H1 (cell line): ENCODE measurements around the gene TMEM129. TPM values are rescaled to one million over a fixed set of nuclear protein-coding genes. Genes with fewer than 3 reads are reported as not detected.
A peak's percentile ranks its signal among the peaks of the same experiment; 100 is the strongest.

ENCODE experiments used
- CTCF ChIA-PET: fragments of 300-600 bp; sonication (Branson Sonifier 250); formaldehyde crosslinking; loops from one replicate; lab custom pipeline; 2021; ENCODE audit not compliant: partially characterized antibody; lab: Charles Lee
- POLR2A ChIA-PET: fragments of 300-600 bp; sonication (Branson Sonifier 250); formaldehyde crosslinking; loops from one replicate; lab custom pipeline; 2021; ENCODE audit warnings: inconsistent platforms; ENCODE audit not compliant: partially characterized antibody; lab: Charles Lee
- DNase-seq, 2 experiments: peaks; one replicate each; pipeline versions ENCODE4 v3.0.0 to v3.0.0-alpha.2; 2010 to 2022; ENCODE audit warnings: low spot score in 2 of 2, low read depth in 1 of 2, mixed read lengths in 1 of 2
- FAIRE-seq: peaks from 2 replicates; lab custom pipeline; 2011; peaks lifted over from hg19 to GRCh38; lab: Jason Lieb, UNC
- H2AFZ ChIP-seq: 2 replicates; pipeline ENCODE4 v1.8.1; 2012; ENCODE audit warnings: low read length, inconsistent platforms
- H2AK5ac ChIP-seq: 2 replicates; pipeline ENCODE4 v1.6.1; 2013; ENCODE audit warnings: low read depth, low read length
- H2BK120ac ChIP-seq: replicated peaks from 2 replicates; pipeline ENCODE3; 2013; ENCODE audit warnings: low read depth, low read length, inconsistent platforms
- H2BK12ac ChIP-seq: 2 replicates; pipeline ENCODE4 v1.6.1; 2013; ENCODE audit warnings: low read depth, low read length
- H2BK15ac ChIP-seq: 2 replicates; pipeline ENCODE4 v1.6.1; 2013; ENCODE audit warnings: low read length
- H2BK20ac ChIP-seq: 2 replicates; pipeline ENCODE4 v1.6.1; 2013; ENCODE audit warnings: low read length
- H2BK5ac ChIP-seq: 2 replicates; pipeline ENCODE4 v1.6.1; 2013; ENCODE audit warnings: low read depth, low read length
- H3K14ac ChIP-seq: 2 replicates; pipeline ENCODE4 v1.6.1; 2013; ENCODE audit warnings: inconsistent platforms; ENCODE audit not compliant: insufficient read length
- H3K18ac ChIP-seq: 2 replicates; pipeline ENCODE4 v1.6.1; 2013; ENCODE audit warnings: low read length; ENCODE audit errors: extremely low read depth
- H3K23ac ChIP-seq: 2 replicates; pipeline ENCODE4 v1.6.1; 2013; ENCODE audit warnings: inconsistent platforms; ENCODE audit not compliant: insufficient read length
- H3K23me2 ChIP-seq: 2 replicates; pipeline ENCODE4 v1.6.1; 2013; ENCODE audit warnings: low read depth, low read length
- H3K27ac ChIP-seq: 2 replicates; pipeline ENCODE4 v1.6.1; 2011; ENCODE audit warnings: low read depth, low read length, inconsistent platforms
- H3K27me3 ChIP-seq, 4 experiments: replicated peaks in 1 of 4; 1 replicate in 1 of 4; 2 replicates in 3 of 4; pipeline versions ENCODE4 v1.6.1 to v1.8.1; 2011 to 2013; ENCODE audit warnings: low read length in 3 of 4, mild to moderate bottlenecking in 3 of 4, inconsistent platforms in 2 of 4, mixed read lengths in 2 of 4, moderate library complexity in 1 of 4; ENCODE audit not compliant: control insufficient read depth in 3 of 4, insufficient read depth in 3 of 4; ENCODE audit errors: extremely low read depth in 1 of 4
- H3K36me3 ChIP-seq, 4 experiments: 2 replicates each; pipeline versions ENCODE4 v1.6.1 to v1.8.1; 2011 to 2013; ENCODE audit warnings: mild to moderate bottlenecking in 4 of 4, low read length in 3 of 4, moderate library complexity in 2 of 4, control low read depth in 1 of 4, inconsistent platforms in 1 of 4; ENCODE audit not compliant: insufficient read depth in 4 of 4, control insufficient read depth in 2 of 4
- H3K4ac ChIP-seq: replicated peaks from 2 replicates; pipeline ENCODE3; 2013; ENCODE audit warnings: low read length, low read depth, mixed read lengths, inconsistent platforms; ENCODE audit not compliant: insufficient read length
- H3K4me1 ChIP-seq, 4 experiments: replicated peaks in 1 of 4; 1 replicate in 1 of 4; 2 replicates in 3 of 4; pipeline versions ENCODE4 v1.6.1 to v1.8.1; 2011 to 2013; ENCODE audit warnings: low read length in 3 of 4, inconsistent platforms in 2 of 4, mixed read lengths in 1 of 4; ENCODE audit not compliant: insufficient read depth in 4 of 4, control insufficient read depth in 3 of 4
- H3K4me2 ChIP-seq, 2 experiments: 2 replicates each; pipeline versions ENCODE4 v1.6.1 to v1.8.1; 2011 to 2013; ENCODE audit warnings: low read depth in 2 of 2, low read length in 2 of 2, control low read depth in 1 of 2, inconsistent platforms in 1 of 2, mild to moderate bottlenecking in 1 of 2; ENCODE audit not compliant: insufficient read depth in 1 of 2
- H3K4me3 ChIP-seq, 4 experiments: fragments of 200-600, 300-600 bp in 1 of 4; sonication (generic), shearing (Covaris generic), sonication (Bioruptor Twin) in 1 of 4; 2 replicates each; pipeline versions ENCODE4 v1.5.1 to v1.8.1; 2011 to 2016; ENCODE audit warnings: low read length in 4 of 4, low read depth in 3 of 4, control low read depth in 2 of 4, inconsistent platforms in 2 of 4, mild to moderate bottlenecking in 2 of 4, mixed read lengths in 1 of 4, moderate library complexity in 1 of 4; ENCODE audit not compliant: insufficient read depth in 2 of 4; ENCODE audit errors: extremely low read depth in 1 of 4
- H3K56ac ChIP-seq: replicated peaks from 2 replicates; pipeline ENCODE3; 2013; ENCODE audit warnings: low read depth, mild to moderate bottlenecking, mixed read lengths, low read length, inconsistent platforms; ENCODE audit not compliant: insufficient read length
- H3K79me1 ChIP-seq: 2 replicates; pipeline ENCODE4 v1.6.1; 2013; ENCODE audit warnings: low read depth, low read length, control low read depth
- H3K79me2 ChIP-seq, 2 experiments: 2 replicates each; pipeline versions ENCODE4 v1.6.1 to v1.8.1; 2012 to 2013; ENCODE audit warnings: low read length in 2 of 2, mild to moderate bottlenecking in 2 of 2, inconsistent platforms in 1 of 2; ENCODE audit not compliant: insufficient read depth in 2 of 2, control insufficient read depth in 1 of 2
- H3K9ac ChIP-seq, 4 experiments: replicated peaks in 1 of 4; 1 replicate in 1 of 4; 2 replicates in 3 of 4; pipeline versions ENCODE4 v1.6.1 to v1.8.1; 2011 to 2013; ENCODE audit warnings: low read depth in 3 of 4, low read length in 3 of 4, control low read depth in 2 of 4, mild to moderate bottlenecking in 2 of 4, moderate library complexity in 2 of 4, inconsistent platforms in 1 of 4; ENCODE audit errors: extremely low read depth in 1 of 4
- H3K9me3 ChIP-seq, 2 experiments: 2 replicates each; pipeline versions ENCODE4 v1.6.1 to v1.8.1; 2012 to 2013; ENCODE audit warnings: mild to moderate bottlenecking in 2 of 2, moderate library complexity in 2 of 2, control low read depth in 1 of 2, inconsistent platforms in 1 of 2, low read depth in 1 of 2, low read length in 1 of 2, mixed read lengths in 1 of 2; ENCODE audit not compliant: insufficient read depth in 2 of 2
- H4K20me1 ChIP-seq, 2 experiments: replicated peaks in 1 of 2; 2 replicates each; pipeline versions ENCODE3 to v1.8.1; 2011 to 2013; ENCODE audit warnings: inconsistent platforms in 2 of 2, low read length in 2 of 2, mild to moderate bottlenecking in 1 of 2; ENCODE audit not compliant: insufficient read depth in 2 of 2, control insufficient read depth in 1 of 2
- H4K5ac ChIP-seq: 2 replicates; pipeline ENCODE4 v1.6.1; 2013; ENCODE audit warnings: low read length, low read depth, mixed read lengths, inconsistent platforms; ENCODE audit not compliant: insufficient read length
- H4K8ac ChIP-seq: 2 replicates; pipeline ENCODE4 v1.8.0; 2013; ENCODE audit warnings: mild to moderate bottlenecking, moderate library complexity, low read length, inconsistent platforms; ENCODE audit not compliant: insufficient read depth; ENCODE audit errors: extremely low read depth
- H4K91ac ChIP-seq: replicated peaks from 2 replicates; pipeline ENCODE3; 2013; ENCODE audit warnings: low read length, mixed read lengths, inconsistent platforms; ENCODE audit not compliant: insufficient read length
- HDAC2 ChIP-seq, 2 experiments: fragments of 300-600 bp in 1 of 2; sonication (generic) in 1 of 2; IDR thresholded peaks; 2 replicates each; pipeline ENCODE4 v1.6.1; 2011 to 2012; ENCODE audit warnings: low read depth in 2 of 2, low read length in 2 of 2, mild to moderate bottlenecking in 2 of 2, moderate library complexity in 2 of 2, borderline replicate concordance in 1 of 2, inconsistent platforms in 1 of 2
- KDM4A ChIP-seq: IDR thresholded peaks from one replicate; pipeline ENCODE4 v1.7.1; 2012; ENCODE audit warnings: low read depth, mild to moderate bottlenecking, moderate library complexity, low read length, inconsistent platforms; ENCODE audit not compliant: severe bottlenecking
- POLR2AphosphoS5 ChIP-seq: IDR thresholded peaks from 2 replicates; pipeline ENCODE4 v1.6.1; 2011; ENCODE audit warnings: low read depth, low read length
- SAP30 ChIP-seq: fragments of 300-600 bp; sonication (generic); IDR thresholded peaks from 2 replicates; pipeline ENCODE4 v1.7.1; 2012; ENCODE audit warnings: low read length, moderate library complexity, mild to moderate bottlenecking, inconsistent platforms; ENCODE audit not compliant: insufficient read depth, insufficient replicate concordance
- SIN3A ChIP-seq, 2 experiments: IDR thresholded peaks in 1 of 2; conservative IDR thresholded peaks in 1 of 2; 2 replicates each; pipeline ENCODE4 v1.6.1; 2011 to 2012; ENCODE audit warnings: low read length in 2 of 2, improper control_type of control experiment in 1 of 2, low read depth in 1 of 2, mild to moderate bottlenecking in 1 of 2
- ZNF274 ChIP-seq: IDR thresholded peaks from 2 replicates; pipeline ENCODE4 v1.7.0; 2012; ENCODE audit warnings: low read length, borderline replicate concordance; ENCODE audit errors: extremely low read depth
- WGBS, 2 experiments: shearing (Covaris generic) in 1 of 2; methylation state at CpG; one replicate each; pipeline versions ENCODE4 v1.1.6 to v1.1.7; 2013 to 2015; ENCODE audit warnings: low lambda C conversion rate in 2 of 2, mixed read lengths in 2 of 2, inconsistent platforms in 1 of 2, low coverage in 1 of 2, missing lambda C conversion rate in 1 of 2; ENCODE audit not compliant: insufficient replicate concordance in 2 of 2, insufficient coverage in 1 of 2, insufficient read length in 1 of 2; ENCODE audit errors: extremely low coverage in 1 of 2, missing lambda C conversion rate in 1 of 2; 5-methylcytosine and 5-hydroxymethylcytosine counted together
- polyA plus RNA-seq, 7 experiments: library from polyadenylated mRNA; depleted of rRNA in 3 of 7; stranded (reverse) in 5 of 7; unstranded in 2 of 7; fragments of >200 nt in 5 of 7; fragments of 200-250 nt in 2 of 7; gene quantifications; 1 replicate in 5 of 7; 2 replicates in 1 of 7; 4 replicates in 1 of 7; pipeline versions ENCODE4 v1.2.1 to v1.2.3, GENCODE V29; 2011 to 2013; ENCODE audit warnings: missing spikeins in 2 of 7, mixed read lengths in 2 of 7
- total RNA-seq: library from RNA; stranded (reverse); fragmentation: NEBNext Ultra II Directional; extraction: Animal tissue kit (Norgen Biotek cat#: 25700); gene quantifications from 2 replicates; pipeline ENCODE4 v1.2.1, GENCODE V29; 2021

Gene TMEM129
- total and polyA plus RNA-seq, 2 of the 8 experiments (the other 6 are each of a cell fraction or from before 2014, with no cell fraction given): 31.5 to 58.7 TPM

DNA sequence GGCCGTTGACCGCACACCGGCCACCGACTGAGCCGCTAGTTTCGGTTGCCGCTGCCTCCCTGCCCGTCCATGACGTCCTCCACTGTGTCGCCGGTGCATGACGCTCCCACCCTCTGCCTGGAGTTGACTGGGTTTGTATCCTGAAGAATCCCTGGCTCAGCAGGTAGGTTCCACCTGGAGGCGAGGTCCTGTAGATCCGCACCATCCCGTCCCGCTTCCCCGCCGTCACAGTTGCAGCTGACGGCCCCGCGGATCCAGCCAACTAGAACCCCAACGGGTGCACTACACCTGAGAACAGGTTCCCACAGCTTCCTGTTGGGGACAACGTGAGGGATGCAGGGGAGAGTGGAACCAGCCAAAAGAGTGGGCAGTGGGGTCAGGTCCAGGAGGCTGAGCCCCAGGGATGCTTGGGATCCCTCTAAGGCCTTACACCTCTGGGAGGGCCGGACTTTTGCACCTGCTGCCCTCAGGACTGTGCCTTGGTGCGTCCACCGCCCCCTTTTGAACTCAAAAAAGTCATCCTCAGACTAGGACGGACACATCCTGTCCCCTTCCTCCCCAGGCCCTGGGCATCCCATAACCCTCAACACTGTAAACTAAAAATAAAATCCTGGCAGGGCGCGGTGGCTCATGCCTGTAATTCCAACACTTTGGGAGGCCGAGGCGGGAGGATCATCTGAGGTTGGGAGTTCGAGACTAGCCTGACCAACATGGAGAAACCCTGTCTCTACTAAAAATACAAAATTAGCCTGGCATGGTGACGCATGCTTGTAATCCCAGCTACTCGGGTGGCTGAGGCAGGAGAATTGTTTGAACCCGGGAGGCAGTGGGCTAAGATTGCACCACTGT is 7.9 kb downstream of the TMEM129 start:
- Histone ChIP-seq H4K20me1 (peaks cover 3 to 27% of the 10 kb centered on the region in 2 experiments), H4K5ac (peak overlapping the region; percentile 62), H2AK5ac (peak overlapping the region; percentile 91), H3K23me2 (peaks cover 12% of the 10 kb centered on the region; the same call in 1 of the 2 replicates), H3K36me3 (peaks cover 3 to 10% (median 7%) of the 10 kb centered on the region in 4 experiments; a peak in 7 of 8 replicates), H2BK120ac (no peak overlapping the region), H3K14ac (no peak overlapping the region), H3K79me1 (peaks cover 16% of the 10 kb centered on the region), H2BK5ac (peak overlapping the region; percentile 93), H4K91ac (peak overlapping the region; percentile 82), H3K23ac (no peak overlapping the region), H3K9ac (peak overlapping the region in 3 of 4 experiments; percentile 70 to 90 (median 87); a peak in 6 of 7 replicates), H3K4me1 (peaks cover 0 to 12% (median 3%) of the 10 kb centered on the region in 4 experiments; a peak in 4 of 7 replicates), H4K8ac (peak overlapping the region; percentile 92; the same call in 1 of the 2 replicates), H2BK15ac (no peak overlapping the region), H3K27ac (peak overlapping the region; percentile 95; the same call in 1 of the 2 replicates), H2BK20ac (0 out of 2 replicates have a peak overlapping the region, but pooled peaks have one; percentile 32), H3K56ac (peak overlapping the region; percentile 74), H2BK12ac (peak overlapping the region; percentile 87), H3K27me3 (no peaks in the 10 kb centered on the region), H3K18ac (peak overlapping the region; percentile 48; the same call in 1 of the 2 replicates), H3K9me3 (no peaks in the 10 kb centered on the region), H3K4me3 (peak overlapping the region; percentile 52 to 89 (median 86)), H2AFZ (peak overlapping the region; percentile 7; the same call in 1 of the 2 replicates), H3K4me2 (peak overlapping the region; percentile 84 to 86), H3K79me2 (peaks cover 9 to 30% of the 10 kb centered on the region in 2 experiments), H3K4ac (no peak overlapping the region)
- CTCF ChIA-PET: interaction anchor here (0.8 to 3.0 kb wide), 5 partner anchors 9 to 35 kb away, joined by 3 to 13 read pairs (median 6); no protein-coding TSS in a partner anchor
- FAIRE-seq: no peak
- WGBS, 2 experiments: 31% methylated on average over 34 of the region's 35 CpGs; no CpG with 5 or more reads in 1 of the 2 experiments
- POLR2A ChIA-PET: interaction anchor here (0.6 to 7.9 kb wide), 11 partner anchors 9 to 235 kb away, joined by 3 to 100 read pairs (median 4); partner anchors contain the start of genes FGFR3, TACC3 and TMEM129
- no peak for DNase-seq
- peak; percentile 80 for TF ChIP-seq SAP30
- TF ChIP-seq POLR2AphosphoS5: peak; percentile 71
- TF ChIP-seq SIN3A (conservative IDR thresholded peaks at IDR 0.05 in 1 of 2, IDR thresholded peaks at IDR 0.05 in 1 of 2; ENCODE audit: low read depth in 1 of 2, low read length in 2 of 2): peak in 1 of 2 experiments; percentile 23; a peak in 2 of 4 replicates
- TF ChIP-seq HDAC2 (IDR thresholded peaks at IDR 0.05; ENCODE audit: borderline replicate concordance in 1 of 2, low read depth in 2 of 2, low read length in 2 of 2): 0 out of 4 replicates have a peak, but pooled peaks of 1 of the 2 experiments have one; percentile 37
- no peak for TF ChIP-seq ZNF274
- TF ChIP-seq KDM4A: peak; percentile 79
